Measurements from ENCODE around the gene PIP5K1B.

GRCh38 chr9:68714416-68715180 lies 9.6 kb downstream of the PIP5K1B start:
- no peak for TF ChIP-seq CTCF (conservative IDR thresholded peaks at IDR 0.05; ENCODE audit: low read depth in 2 of 2)
- no peak for TF ChIP-seq EZH2phosphoT487 (IDR thresholded peaks at IDR 0.05; ENCODE audit: unreplicated experiment)
- TF ChIP-seq EZH2 (IDR thresholded peaks at IDR 0.05; ENCODE audit: low read depth, unreplicated experiment): no peak
- no peak for TF ChIP-seq POLR2AphosphoS5 (IDR thresholded peaks at IDR 0.05; ENCODE audit: low read depth)
- TF ChIP-seq ETS1 (IDR thresholded peaks at IDR 0.05): no peak
- TF ChIP-seq REST (IDR thresholded peaks at IDR 0.05; ENCODE audit: unreplicated experiment): no peak
- no peak for TF ChIP-seq JUNB (IDR thresholded peaks at IDR 0.05; ENCODE audit: unreplicated experiment)
- no peak for TF ChIP-seq ZNF114 (CRISPR knock-in tag; IDR thresholded peaks at IDR 0.05)
- no peak for TF ChIP-seq ZNF331 (CRISPR knock-in tag; IDR thresholded peaks at IDR 0.05; ENCODE audit: low read depth)
- TF ChIP-seq CREB1 (CRISPR knock-in tag; IDR thresholded peaks at IDR 0.05; ENCODE audit: low read depth): no peak

Data from GM23338 (cell line).